Stomach (tissue), 9 donors: ENCODE measurements around the gene STARD10. TPM values are rescaled to one million over a fixed set of nuclear protein-coding genes. Genes with fewer than 3 reads are reported as not detected.

Source experiments
- DNase-seq, 2 donors: peaks; one replicate each; pipeline versions ENCODE4 v3.0.0 to v3.0.0-alpha.2; 2013 to 2019
- H3K27ac ChIP-seq, 5 donors: fragments of 200-600 bp in 4 of 5; sonication (generic) in 4 of 5; one replicate each; pipeline ENCODE4 v1.5.1; 2013 to 2019; ENCODE audit warnings: mild to moderate bottlenecking in 1 of 5, moderate library complexity in 1 of 5
- H3K27me3 ChIP-seq, 3 donors: fragments of 200-600 bp; sonication (generic); one replicate each; pipeline ENCODE4 v1.5.1; 2017 to 2019; ENCODE audit warnings: mixed run types in 1 of 3
- H3K36me3 ChIP-seq, 4 donors: fragments of 200-600 bp; sonication (generic); 1 replicate in 3 of 4; 2 replicates in 1 of 4; pipeline ENCODE4 v1.5.1; 2016 to 2019
- H3K4me1 ChIP-seq, 4 donors: fragments of 200-600 bp; sonication (generic); one replicate each; pipeline ENCODE4 v1.5.1; 2016 to 2019
- H3K4me3 ChIP-seq, 4 donors: fragments of 200-600 bp; sonication (generic) in 3 of 4; one replicate each; pipeline ENCODE4 v1.5.1; 2016 to 2019; ENCODE audit warnings: mild to moderate bottlenecking in 1 of 4
- H3K9me3 ChIP-seq, 4 donors: fragments of 200-600 bp; sonication (generic); one replicate each; pipeline ENCODE4 v1.5.1; 2016 to 2019
- CTCF ChIP-seq, 7 experiments: fragments of 450-650 bp in 4 of 7; fragments of 200-600 bp in 3 of 7; sonication (generic) in 3 of 7; IDR thresholded peaks; one replicate each; pipeline ENCODE4 v1.5.1; 2016 to 2019; ENCODE audit warnings: antibody characterized with exemption in 7 of 7, control low read depth in 2 of 7, mild to moderate bottlenecking in 1 of 7
- EP300 ChIP-seq: sonication (generic); formaldehyde crosslinking; IDR thresholded peaks from one replicate; pipeline ENCODE4 v1.6.1; 2017; ENCODE audit warnings: antibody characterized with exemption
- POLR2A ChIP-seq, 4 donors: fragments of 450-650 bp; IDR thresholded peaks; one replicate each; pipeline ENCODE4 v1.6.1; 2016; ENCODE audit warnings: antibody characterized with exemption in 4 of 4, control low read depth in 2 of 4, mild to moderate bottlenecking in 1 of 4, moderate library complexity in 1 of 4
- POLR2AphosphoS5 ChIP-seq, 3 donors: sonication (generic); formaldehyde crosslinking; IDR thresholded peaks; one replicate each; pipeline ENCODE4 v1.6.1; 2016; ENCODE audit warnings: antibody characterized with exemption in 3 of 3
- whole genome bisulfite sequencing, 5 donors: extraction: QIAGEN DNeasy Blood & Tissue Kit in 3 of 5; methylation state at CpG; one replicate each; pipeline versions ENCODE4 v1.1.5 to v1.1.7; 2013 to 2018; 5-methylcytosine and 5-hydroxymethylcytosine counted together
- intact Hi-C: fragments of 100-400 bp; cut with DNase I; formaldehyde crosslinking; loops from one replicate; pipeline ENCODE4 v1.15.1; 2023; ENCODE audit warnings: low total_unique reads
- polyA plus RNA-seq, 3 donors: library from polyadenylated mRNA; stranded (reverse); fragments of 200-250 nt; gene quantifications; one replicate each; pipeline ENCODE4 v1.2.3, GENCODE V29; 2013
- total RNA-seq, 5 donors: library from RNA; depleted of rRNA; stranded (reverse); fragments of >200 nt; gene quantifications; one replicate each; pipeline versions ENCODE4 v1.1.0 to v1.2.3, GENCODE V29; 2014 to 2016
- donor health status: healthy with polysubstance abuse.
- donor health status: Bipolar disorder and iron deficiency.
- donor health status: healthy.

Gene STARD10
- total and polyA plus RNA-seq, 8 donors, result 125 to 950 (median 346) TPM

GRCh38 chr11:72781063-72781312 lies 12.9 kb downstream of the STARD10 start:
- Histone ChIP-seq H3K27ac (peak overlapping the region; percentile 93 to 96 (median 95)), H3K9me3 (no peaks in the 10 kb centered on the region), H3K27me3 (no peaks in the 10 kb centered on the region), H3K36me3 (peaks cover 0 to 4% (median 0%) of the 10 kb centered on the region in 4 donors), H3K4me3 (peak overlapping the region; percentile 73 to 82 (median 76)), H3K4me1 (peaks cover 50 to 93% (median 82%) of the 10 kb centered on the region in 4 donors)
- TF ChIP-seq EP300 (no peak), CTCF (IDR thresholded peaks at IDR 0.05) (no peak), POLR2A (IDR thresholded peaks at IDR 0.05) (peak in 1 of 4 donors; percentile 14), POLR2AphosphoS5 (IDR thresholded peaks at IDR 0.05) (peak in 1 of 3 donors; percentile 46)
- DNase-seq, result peak; percentile 71 to 86
- intact Hi-C loops, result no loop called here
- WGBS, 5 donors, result 15 to 33% (median 16%) methylated on average over 3 to 17 of the region's 17 CpGs

GRCh38 chr11:72780296-72781062 lies 13.4 kb downstream of the STARD10 start:
- H3K27me3 ChIP-seq, result no peaks in the 10 kb centered on the region
- peaks cover 50 to 93% (median 83%) of the 10 kb centered on the region in 4 donors for H3K4me1 ChIP-seq
- peak overlapping the region; percentile 93 to 96 (median 95) for H3K27ac ChIP-seq
- no peaks in the 10 kb centered on the region for H3K9me3 ChIP-seq
- WGBS, 5 donors, result 27 to 55% (median 34%) methylated on average over 7 to 10 of the region's 10 CpGs
- DNase-seq, result peak in 1 of 2 donors; percentile 16
- TF ChIP-seq EP300 (no peak), POLR2AphosphoS5 (IDR thresholded peaks at IDR 0.05) (no peak), CTCF (IDR thresholded peaks at IDR 0.05) (no peak), POLR2A (IDR thresholded peaks at IDR 0.05) (no peak)
- intact Hi-C loops, result no loop called here
- peaks cover 0 to 4% (median 0%) of the 10 kb centered on the region in 4 donors for H3K36me3 ChIP-seq
- peak overlapping the region; percentile 73 to 82 (median 76) for H3K4me3 ChIP-seq

- Histone ChIP-seq H3K27me3 (no peaks in the 10 kb centered on the region), H3K4me3 (peak overlapping the region; percentile 73 to 82 (median 76)), H3K9me3 (no peaks in the 10 kb centered on the region), H3K36me3 (peaks cover 0 to 4% (median 0%) of the 10 kb centered on the region in 4 donors), H3K4me1 (peaks cover 58 to 95% (median 89%) of the 10 kb centered on the region in 4 donors), H3K27ac (peak overlapping the region; percentile 93 to 96 (median 95))
- intact Hi-C loops, result no loop called here
- WGBS, 5 donors, result 31 to 68% (median 50%) methylated on average over 4 of the region's 4 CpGs
- DNase-seq, result peak in 1 of 2 donors; percentile 16
- TF ChIP-seq CTCF (IDR thresholded peaks at IDR 0.05), result no peak
- no peak for TF ChIP-seq POLR2A (IDR thresholded peaks at IDR 0.05)
- no peak for TF ChIP-seq EP300
- no peak for TF ChIP-seq POLR2AphosphoS5 (IDR thresholded peaks at IDR 0.05)
Observed at GRCh38 chr11:72779495-72780128, 14.2 kb downstream of the STARD10 start.

GRCh38 chr11:72778535-72779494 lies 15.0 kb downstream of the STARD10 start:
- H3K27me3 ChIP-seq, result no peaks in the 10 kb centered on the region
- H3K4me1 ChIP-seq, result peaks cover 64 to 97% (median 93%) of the 10 kb centered on the region in 4 donors
- 34 to 74% (median 43%) methylated on average over 5 to 7 of the region's 7 CpGs for WGBS, 5 donors
- no peaks in the 10 kb centered on the region for H3K9me3 ChIP-seq
- intact Hi-C loops, result no loop called here
- H3K27ac ChIP-seq, result peak overlapping the region; percentile 93 to 96 (median 95)
- peak; percentile 73 to 90 for DNase-seq
- peak in 2 of 3 donors; percentile 54 to 80 for TF ChIP-seq POLR2AphosphoS5 (IDR thresholded peaks at IDR 0.05)
- no peak for TF ChIP-seq CTCF (IDR thresholded peaks at IDR 0.05)
- TF ChIP-seq POLR2A (IDR thresholded peaks at IDR 0.05), result peak in 1 of 4 donors; percentile 19
- peaks cover 0 to 4% (median 0%) of the 10 kb centered on the region in 4 donors for H3K36me3 ChIP-seq
- H3K4me3 ChIP-seq, result peak overlapping the region; percentile 73 to 82 (median 76)
